Panc1 (cell line): ENCODE results near the gene VPS51. TPM values are rescaled to one million over a fixed set of nuclear protein-coding genes. Genes with fewer than 3 reads are reported as not detected.

Experiments
- ATAC-seq: fragments of 200-7000 bp; cut with Tn5 transposase; 2 replicates; pipeline ENCODE4 v1.9.1; 2020; ENCODE audit warnings: mild to moderate bottlenecking, moderate library complexity
- BruUV-seq: library from RNA; stranded (reverse); fragments of 400-500 nt; replicated peaks from 2 replicates; lab custom pipeline; 2021; lab: Mats Ljungman, UMichigan
- CTCF ChIA-PET: fragments of 300-600 bp; sonication (Branson Sonifier 250); formaldehyde crosslinking; loops from one replicate; lab custom pipeline; 2022; ENCODE audit warnings: antibody characterized with exemption; lab: Charles Lee
- POLR2A ChIA-PET: fragments of 300-600 bp; sonication (Branson Sonifier 250); formaldehyde crosslinking; loops from one replicate; lab custom pipeline; 2022; ENCODE audit warnings: antibody characterized with exemption; lab: Charles Lee
- DNase-seq: peaks from one replicate; pipeline ENCODE4 v3.0.0-alpha.2; 2010; ENCODE audit warnings: low read depth, low spot score
- H3K27ac ChIP-seq: 2 replicates; pipeline ENCODE4 v1.5.1; 2011; ENCODE audit warnings: mild to moderate bottlenecking, low read length, inconsistent platforms
- H3K27me3 ChIP-seq: fragments of 200-500 bp; sonication (Bioruptor generic); 2 replicates; pipeline ENCODE4 v1.6.0; 2014; ENCODE audit warnings: low read length, inconsistent platforms; ENCODE audit not compliant: control insufficient read depth, insufficient read depth
- H3K36me3 ChIP-seq: fragments of 200-500 bp; sonication (Bioruptor generic); 2 replicates; pipeline ENCODE4 v1.5.1; 2014; ENCODE audit warnings: inconsistent platforms, mild to moderate bottlenecking, low read length, moderate library complexity; ENCODE audit not compliant: control insufficient read depth, insufficient read depth
- H3K4me1 ChIP-seq: 2 replicates; pipeline ENCODE4 v1.5.1; 2011; ENCODE audit warnings: inconsistent platforms, mild to moderate bottlenecking, low read length, moderate library complexity; ENCODE audit not compliant: control insufficient read depth, insufficient read depth
- H3K4me3 ChIP-seq, 2 experiments: 2 replicates each; pipeline ENCODE4 v1.5.1; 2011 to 2012; ENCODE audit warnings: low read depth in 2 of 2, low read length in 2 of 2, mild to moderate bottlenecking in 2 of 2, inconsistent platforms in 1 of 2, moderate library complexity in 1 of 2
- H3K9me3 ChIP-seq: fragments of 200-500 bp; sonication (Bioruptor generic); 2 replicates; pipeline ENCODE4 v1.5.1; 2014; ENCODE audit warnings: low read depth, mild to moderate bottlenecking, inconsistent platforms, low read length, moderate library complexity; ENCODE audit not compliant: control insufficient read depth, insufficient read depth
- CTCF ChIP-seq: fragments of 450-650 bp; IDR thresholded peaks from 2 replicates; pipeline ENCODE4 v1.5.1; 2017; ENCODE audit warnings: mild to moderate bottlenecking
- POLR2AphosphoS5 ChIP-seq: IDR thresholded peaks from 2 replicates; pipeline ENCODE4 v1.6.1; 2012; ENCODE audit warnings: mild to moderate bottlenecking, low read depth, low read length, moderate library complexity
- REST ChIP-seq, 2 experiments: IDR thresholded peaks; 2 replicates each; pipeline ENCODE4 v1.6.1; 2011 to 2012; ENCODE audit warnings: low read depth in 2 of 2, control low read depth in 1 of 2, low read length in 1 of 2, mild to moderate bottlenecking in 1 of 2, moderate library complexity in 1 of 2; ENCODE audit not compliant: insufficient read depth in 1 of 2
- SIN3A ChIP-seq: IDR thresholded peaks from 2 replicates; pipeline ENCODE4 v1.6.1; 2012; ENCODE audit warnings: low read depth, mild to moderate bottlenecking, low read length, moderate library complexity, borderline replicate concordance; ENCODE audit not compliant: insufficient read depth
- TCF7L2 ChIP-seq: IDR thresholded peaks from 2 replicates; pipeline ENCODE4 v1.6.1; 2011; ENCODE audit warnings: mild to moderate bottlenecking, low read depth, low read length, inconsistent platforms
- in situ Hi-C: cut with HindIII; loops from 2 replicates; pipeline ENCODE4 v1.10.0; 2016; ENCODE audit warnings: low sequenced_read_pairs, low pct_unique_long_range_greater_than_20kb
- intact Hi-C: fragments of 100-400 bp; cut with micrococcal nuclease; formaldehyde crosslinking; loops from one replicate; pipeline ENCODE4 v1.10.0; 2022; ENCODE audit not compliant: unreplicated experiment
- total RNA-seq: library from RNA; stranded (reverse); gene quantifications from one replicate; pipeline ENCODE4 v1.2.1, GENCODE V29; 2021; ENCODE audit not compliant: unreplicated experiment

VPS51 gene
- total RNA-seq, 1 experiment from 2014 or later: 101 TPM

- ChIA-PET CTCF (no interaction called here), POLR2A (no interaction called here)
- H3K9me3 ChIP-seq: no peaks in the 10 kb centered on the region
- no peak overlapping the region for H3K27ac ChIP-seq
- TF ChIP-seq TCF7L2: no peak
- H3K4me1 ChIP-seq: no peaks in the 10 kb centered on the region
- H3K36me3 ChIP-seq: no peaks in the 10 kb centered on the region
- no TSS peak for BruUV-seq
- intact Hi-C loops (no loop called here), in situ Hi-C loops (no loop called here)
- no peaks in the 10 kb centered on the region for H3K27me3 ChIP-seq
- H3K4me3 ChIP-seq: no peak overlapping the region
- ATAC-seq (no peak), DNase-seq (no peak)
These were observed 35.8 kb upstream of the VPS51 start for GRCh38 chr11:65059959-65060824.

- H3K27ac ChIP-seq: no peak overlapping the region
- H3K4me3 ChIP-seq: no peak overlapping the region
- BruUV-seq: no TSS peak
- peak; percentile 51 for ATAC-seq
- H3K9me3 ChIP-seq: no peaks in the 10 kb centered on the region
- DNase-seq: no peak
- H3K27me3 ChIP-seq: no peaks in the 10 kb centered on the region
- POLR2A ChIA-PET: no interaction called here
- in situ Hi-C loops (no loop called here), intact Hi-C loops (no loop called here)
- H3K36me3 ChIP-seq: no peaks in the 10 kb centered on the region
- TF ChIP-seq SIN3A (no peak), CTCF (no peak), REST (IDR thresholded peaks at IDR 0.05; ENCODE audit: insufficient read depth in 1 of 2, low read depth in 2 of 2, low read length in 1 of 2) (no peak), POLR2AphosphoS5 (no peak)
- CTCF ChIA-PET: no interaction called here
- H3K4me1 ChIP-seq: no peaks in the 10 kb centered on the region
These were observed 35.1 kb upstream of the VPS51 start for GRCh38 chr11:65060913-65061408.

- ChIA-PET CTCF (interaction anchor here (0.6 kb wide), 1 partner anchor 67 kb away, joined by 3 read pairs; no protein-coding TSS in a partner anchor), POLR2A (no interaction called here)
- Histone ChIP-seq H3K27me3 (no peaks in the 10 kb centered on the region), H3K4me3 (no peak overlapping the region), H3K27ac (no peak overlapping the region), H3K36me3 (no peaks in the 10 kb centered on the region), H3K9me3 (no peaks in the 10 kb centered on the region), H3K4me1 (no peaks in the 10 kb centered on the region)
- ATAC-seq (no peak), DNase-seq (no peak)
- BruUV-seq: no TSS peak
- intact Hi-C loops (no loop called here), in situ Hi-C loops (no loop called here)
- TF ChIP-seq CTCF: no peak
- no peak for TF ChIP-seq POLR2AphosphoS5
- no peak for TF ChIP-seq TCF7L2
- no peak for TF ChIP-seq REST (IDR thresholded peaks at IDR 0.05; ENCODE audit: insufficient read depth in 1 of 2, low read depth in 2 of 2, low read length in 1 of 2)
- TF ChIP-seq SIN3A: no peak
These were observed 32.5 kb upstream of the VPS51 start for GRCh38 chr11:65063532-65063931.
